Embryonic facial prominence (tissue), 1 donor: ENCODE data around the gene SPOCD1.
"Not testable (repeated sequence)": the region's sequence is repeated elsewhere in the genome, so short reads cannot be mapped to it uniquely, and the experiment has no call there.

Source experiments
- DNase-seq: peaks from one replicate; pipeline ENCODE4 v3.0.0-alpha.2; 2016; ENCODE audit errors: extremely low spot score

Gene SPOCD1

DNA sequence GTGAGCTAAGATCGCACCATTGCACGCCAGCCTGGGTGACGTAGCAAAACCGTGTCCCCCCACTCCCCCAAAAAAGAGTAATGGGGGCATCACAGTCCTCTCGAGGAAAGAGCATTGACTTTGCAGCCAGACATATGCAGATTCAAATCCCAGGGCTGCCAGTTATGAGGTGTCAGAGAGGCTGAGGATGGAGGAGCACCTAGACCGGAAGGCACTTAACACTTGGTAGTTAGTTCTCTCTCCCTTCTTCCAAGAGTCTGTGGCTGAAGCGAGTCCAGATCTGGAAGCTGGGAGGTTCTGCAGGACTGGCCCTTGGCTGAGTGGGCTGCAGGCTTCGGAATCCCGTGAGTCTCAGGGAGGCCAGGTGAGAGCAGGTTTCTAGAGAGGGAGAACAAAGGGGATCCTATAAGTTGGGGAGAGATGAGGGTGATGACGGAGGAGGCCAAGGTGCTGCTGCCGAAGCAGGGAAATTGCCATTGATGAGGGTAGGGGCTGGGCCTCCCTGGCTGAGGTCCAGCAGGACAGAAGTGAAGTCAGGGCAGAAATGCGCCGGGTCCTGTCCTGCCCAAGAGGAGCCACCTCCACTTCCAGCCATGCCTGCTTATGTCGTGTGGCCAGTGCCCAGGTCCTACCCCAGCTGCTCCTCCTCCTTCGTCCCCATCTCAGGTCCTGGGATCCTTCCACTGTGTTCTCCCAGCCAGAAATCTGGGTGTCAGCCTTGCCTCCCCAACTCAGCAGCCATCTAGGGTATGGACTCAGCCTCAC lies 13.3 kb upstream of the SPOCD1 start:
- DNase-seq: no peak

GRCh38 chr1:31828341-31828740 lies 12.5 kb upstream of the SPOCD1 start:
- no peak for DNase-seq

- DNase-seq: no peak
These were observed 8.0 kb upstream of the SPOCD1 start for GRCh38 chr1:31823780-31824179.

- DNase-seq: no peak
These were observed 6.9 kb upstream of the SPOCD1 start for GRCh38 chr1:31822766-31823165.

- not testable (repeated sequence) for DNase-seq
These were observed 4.4 kb upstream of the SPOCD1 start for GRCh38 chr1:31820196-31820595.

GRCh38 chr1:31818206-31818605 lies 2.4 kb upstream of the SPOCD1 start:
- no peak for DNase-seq

DNA sequence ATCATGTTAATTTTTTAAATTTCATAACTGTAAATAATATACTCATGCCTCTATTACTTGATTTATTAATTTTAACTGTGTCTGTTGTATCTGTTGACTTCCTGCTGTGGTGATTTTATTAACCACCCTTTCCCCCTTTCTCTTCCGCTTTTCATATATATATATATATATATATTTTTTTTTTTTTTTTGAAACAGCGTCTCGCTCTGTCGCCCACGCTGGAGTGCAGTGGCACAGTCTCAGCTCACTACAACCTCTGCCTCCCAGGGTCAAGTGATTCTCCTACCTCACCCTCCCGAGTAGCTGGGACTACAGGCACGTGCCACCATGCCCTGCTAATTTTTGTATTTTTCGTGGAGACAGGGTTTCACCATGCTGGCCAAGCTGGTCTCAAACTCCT lies 1.1 kb upstream of the SPOCD1 start:
- not testable (repeated sequence) for DNase-seq

- DNase-seq: not testable (repeated sequence)
These were observed 679 bp upstream of the SPOCD1 start for GRCh38 chr1:31816501-31816900.

- DNase-seq: no peak
These were observed 546 bp downstream of the SPOCD1 start for GRCh38 chr1:31815307-31815645.

- no peak for DNase-seq
These were observed 1.1 kb downstream of the SPOCD1 start for GRCh38 chr1:31814631-31815306.

DNA sequence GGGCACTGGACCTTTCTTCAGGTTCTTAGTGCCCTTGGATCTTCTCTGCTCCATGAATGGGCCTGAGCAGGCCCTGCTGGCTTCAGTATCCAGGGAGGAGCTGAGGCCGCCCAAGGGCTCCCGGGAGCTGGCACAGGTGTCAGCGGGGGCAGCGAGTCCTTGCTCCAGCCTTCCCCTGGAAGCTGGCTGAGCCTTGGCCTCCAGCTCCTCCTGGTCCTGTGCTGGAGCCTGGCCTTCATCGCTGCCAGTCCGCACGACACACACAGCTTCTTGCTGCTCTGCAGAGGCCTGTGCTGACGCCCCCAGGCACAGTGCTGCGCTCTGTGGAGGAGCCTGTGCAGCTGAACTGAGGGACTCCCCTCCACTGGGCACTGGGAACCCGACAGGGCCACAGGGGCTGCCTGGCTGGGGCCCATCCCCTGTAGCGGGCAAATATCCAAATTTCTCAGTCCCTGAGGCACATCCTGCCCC lies 1.7 kb downstream of the SPOCD1 start:
- no peak for DNase-seq

DNA sequence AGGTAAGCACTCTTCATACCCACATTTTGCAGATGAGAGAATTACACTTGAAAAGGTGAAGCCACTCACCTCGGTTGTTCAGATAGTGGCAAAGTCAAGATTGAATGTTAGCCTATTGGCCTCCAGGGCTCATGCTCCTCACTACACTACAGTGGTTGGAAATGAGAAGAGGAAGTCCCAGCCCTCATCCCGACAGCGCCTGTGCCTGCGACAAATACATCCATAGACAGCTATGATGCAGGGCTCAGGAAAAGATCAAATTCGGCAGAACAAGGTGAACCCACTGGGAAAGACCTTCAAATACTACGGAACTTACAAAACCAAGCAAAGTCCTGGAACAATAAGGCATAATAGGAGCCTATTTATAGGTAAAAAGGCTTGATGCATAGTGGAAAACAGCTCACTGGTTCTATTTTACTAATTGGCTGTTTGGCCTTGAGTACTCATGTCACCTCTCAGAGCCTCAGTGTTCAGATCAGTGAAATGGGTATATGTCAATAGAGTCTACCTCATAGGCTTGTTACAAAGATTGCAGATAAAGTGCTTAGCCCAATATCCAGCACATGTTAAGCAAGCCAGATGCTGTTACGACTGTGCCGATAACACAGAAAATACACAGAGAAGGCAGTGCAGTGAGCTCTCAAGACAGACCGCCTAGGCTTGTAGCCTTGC lies 3.5 kb downstream of the SPOCD1 start:
- no peak for DNase-seq

DNA sequence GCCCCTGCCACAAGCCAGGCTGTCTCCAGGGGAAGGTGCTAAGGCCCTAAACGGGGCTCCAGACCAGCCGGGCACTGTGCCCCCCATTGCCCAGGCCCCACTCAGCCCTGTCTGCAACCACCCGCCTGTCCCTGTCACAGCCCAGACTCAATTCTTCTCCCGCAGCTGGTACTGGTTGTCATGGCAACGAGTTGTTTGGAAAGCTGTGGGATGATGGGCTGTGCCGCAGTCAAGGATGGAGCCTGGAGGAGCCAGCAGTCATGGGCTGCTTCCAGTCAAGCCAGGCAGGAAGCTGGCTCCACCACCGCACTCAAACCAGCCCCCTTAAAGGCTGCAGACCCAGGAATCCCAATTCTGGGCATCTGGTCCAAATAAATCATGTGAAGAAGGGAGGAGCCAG lies 4.2 kb downstream of the SPOCD1 start:
- peak; percentile 33 for DNase-seq

GRCh38 chr1:31809698-31810097 lies 6.1 kb downstream of the SPOCD1 start:
- no peak for DNase-seq

DNA sequence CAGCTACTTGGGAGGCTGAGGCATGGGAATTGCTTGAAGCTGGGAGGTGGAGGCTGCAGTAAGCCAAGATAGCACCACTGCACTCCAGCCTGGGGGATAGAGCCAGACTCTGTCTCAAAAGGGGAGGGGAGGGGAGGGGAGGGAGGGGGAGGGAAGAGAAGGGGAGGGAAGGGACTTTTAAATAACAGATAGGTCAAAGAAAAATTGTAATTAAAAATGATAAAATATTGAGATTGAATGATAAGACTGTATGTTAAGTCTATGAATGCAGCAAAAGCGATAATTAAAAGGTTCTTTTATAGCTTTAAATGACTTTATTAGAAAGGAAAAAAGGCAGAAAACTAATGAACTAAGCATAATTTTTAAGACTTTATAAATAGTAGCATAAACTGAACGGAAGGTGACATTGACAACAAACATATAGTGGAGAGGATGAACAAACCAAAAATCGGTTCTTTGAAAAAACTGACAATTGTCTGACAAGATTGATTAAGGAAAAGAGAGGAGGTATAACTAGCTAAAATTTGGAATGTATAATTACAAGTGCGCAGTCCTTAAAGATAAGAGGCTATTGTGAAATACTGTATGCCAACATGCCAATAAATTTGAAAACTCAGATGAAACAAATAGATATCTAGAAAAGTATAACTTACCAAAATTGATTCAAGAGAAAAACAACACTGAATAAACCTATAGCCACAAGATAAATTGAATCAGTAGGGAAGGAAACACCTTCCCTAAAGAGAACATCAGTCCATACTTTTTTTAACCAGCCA lies 8.4 kb downstream of the SPOCD1 start:
- no peak for DNase-seq

DNA sequence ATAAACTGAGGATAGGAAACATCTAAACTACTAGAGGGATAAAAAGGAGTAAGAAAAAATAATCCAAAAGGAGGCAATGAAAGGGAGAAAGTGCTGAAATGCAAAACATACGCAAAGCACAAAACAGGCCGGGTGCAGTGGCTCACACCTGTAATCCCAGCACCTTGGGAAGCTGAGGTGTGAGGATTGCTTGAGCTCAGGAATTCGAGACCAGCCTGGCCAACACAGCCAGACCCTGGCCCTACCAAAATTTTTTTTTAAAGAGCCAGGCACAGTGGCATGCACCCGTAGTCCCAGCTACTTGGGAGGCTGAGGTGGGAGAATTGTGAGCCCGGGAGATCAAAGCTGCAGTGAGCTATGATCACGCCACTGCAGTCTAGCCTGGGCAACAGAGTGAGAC lies 10.5 kb downstream of the SPOCD1 start:
- DNase-seq: no peak

- DNase-seq: no peak
These were observed 11.7 kb downstream of the SPOCD1 start for GRCh38 chr1:31804098-31804497.

DNA sequence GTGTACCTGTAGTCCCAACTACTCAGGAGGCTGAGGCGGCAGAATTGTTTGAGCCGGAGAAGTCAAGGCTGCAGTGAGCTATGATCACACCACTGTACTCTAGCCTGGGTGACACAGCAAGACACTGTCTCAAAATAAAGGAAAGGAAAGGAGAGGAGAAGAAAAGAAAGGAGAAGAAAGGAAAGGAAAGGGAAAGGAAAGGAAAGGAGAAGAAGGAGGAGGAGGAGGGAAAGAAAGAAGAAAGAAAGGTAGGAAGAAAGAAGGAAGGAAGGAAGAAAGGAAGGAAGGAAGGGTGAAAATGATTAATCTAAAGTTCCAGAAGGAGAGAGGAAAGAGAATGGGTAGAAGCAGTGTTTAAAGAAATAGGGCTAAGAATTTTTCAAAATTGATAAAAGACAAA lies 12.2 kb downstream of the SPOCD1 start:
- no peak for DNase-seq

GRCh38 chr1:31802190-31803150 lies 13.4 kb downstream of the SPOCD1 start:
- no peak for DNase-seq

GRCh38 chr1:31801458-31801857 lies 14.4 kb downstream of the SPOCD1 start:
- DNase-seq: no peak

DNA sequence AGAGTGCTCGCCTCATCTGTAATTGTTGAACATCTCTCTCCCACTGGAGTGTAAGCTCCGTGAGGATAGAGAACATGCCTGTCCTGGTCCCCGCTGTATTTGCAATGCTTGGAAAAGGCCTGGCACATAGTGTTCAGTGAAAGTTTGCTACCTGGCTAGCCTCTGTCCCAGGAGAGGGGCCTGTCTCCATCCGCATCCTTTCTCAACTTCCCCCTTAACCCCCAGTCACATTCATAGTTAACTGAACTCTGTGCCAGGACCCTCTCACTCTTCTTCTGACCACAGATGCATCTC lies 15.2 kb downstream of the SPOCD1 start:
- DNase-seq: no peak
